ENCODE results near the gene RNFT2.

Gene RNFT2

DNA sequence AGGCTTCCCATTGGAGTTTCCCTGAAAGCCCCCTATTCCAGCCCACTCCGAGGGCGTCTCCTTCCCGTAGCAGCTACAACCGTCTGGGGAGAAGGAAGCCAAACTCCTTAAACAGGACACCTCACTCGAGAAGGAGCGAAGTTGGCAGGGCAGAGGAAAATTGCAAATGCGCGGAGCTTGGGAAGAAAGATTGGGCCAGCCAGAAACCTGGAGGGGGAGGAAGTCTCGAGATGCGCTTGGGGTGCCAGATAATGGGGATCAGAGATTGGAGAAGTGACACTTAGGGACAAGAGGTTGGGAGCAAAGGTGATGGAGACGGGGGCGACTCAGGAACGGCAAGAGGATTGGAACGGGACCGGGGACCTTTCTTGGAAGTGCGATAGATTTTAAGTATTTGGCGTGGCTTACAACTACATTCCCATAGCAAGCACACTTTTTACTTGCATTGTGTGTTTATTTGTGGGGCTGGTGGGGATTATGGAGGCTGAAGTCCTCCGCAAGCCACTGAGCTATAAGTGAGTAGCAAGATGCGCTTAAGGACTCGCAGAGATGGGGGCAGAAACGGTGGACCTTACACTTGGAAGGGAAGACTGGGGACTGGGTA lies 142.2 kb downstream of the RNFT2 start:
- no peak for DNase-seq

DNA sequence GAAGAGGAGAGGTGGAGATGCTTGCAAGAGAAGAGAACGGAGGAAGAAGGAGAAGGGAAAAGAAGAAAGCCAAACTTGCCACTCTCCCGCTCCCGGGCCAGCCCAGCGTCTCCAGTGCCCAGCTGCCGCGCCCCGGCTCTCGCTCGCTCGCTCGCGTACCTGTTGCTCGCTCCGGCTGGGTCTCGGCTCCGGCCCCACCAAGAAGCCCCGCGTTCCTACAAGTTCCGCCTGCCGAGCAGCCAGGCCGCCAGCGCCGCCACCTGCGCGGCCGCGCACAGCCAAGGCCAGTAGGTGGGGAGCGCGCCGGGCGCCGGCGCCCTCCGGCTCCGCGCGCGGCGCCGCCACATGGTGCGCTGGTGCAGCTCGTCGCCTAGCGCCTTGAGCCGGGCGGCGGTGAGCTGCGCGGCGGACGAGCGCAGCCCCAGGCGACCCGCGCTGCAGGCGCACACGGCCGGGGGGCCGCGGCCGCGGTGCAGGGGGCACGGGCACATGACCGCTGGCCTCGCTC lies 142.8 kb downstream of the RNFT2 start:
- no peak for DNase-seq

DNA sequence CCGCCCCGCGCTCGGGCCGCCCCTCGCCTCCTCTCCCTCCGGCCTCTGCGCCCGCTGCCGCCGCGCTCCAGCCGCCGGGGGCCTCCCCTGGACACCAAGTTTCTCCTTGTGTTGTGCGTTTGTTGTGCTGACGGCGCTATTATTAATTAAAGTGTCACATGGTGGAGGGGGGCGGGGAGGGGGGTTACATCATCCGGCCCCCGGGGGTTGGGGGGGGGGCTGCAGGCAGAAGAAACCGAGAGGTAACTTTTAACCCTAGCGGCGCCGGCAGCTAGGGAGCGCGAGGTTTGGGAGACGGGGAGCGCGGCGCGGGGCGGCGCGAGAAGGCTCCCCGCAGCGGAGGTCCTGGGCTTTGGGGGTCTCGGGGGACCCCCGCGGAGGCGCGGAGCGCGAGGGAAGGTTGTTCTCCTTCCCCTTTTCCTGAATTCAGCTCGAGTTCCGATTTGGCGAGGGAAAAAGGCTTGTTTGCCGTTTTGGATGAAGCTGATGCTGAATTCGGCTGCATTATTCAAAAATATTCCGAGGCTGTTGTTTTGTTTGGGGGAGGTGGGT lies 143.3 kb downstream of the RNFT2 start, which contains the start of gene HRK:
HRK (minus strand) TSS at position 117 of the 552 bp plus-strand sequence. CDS start 134 bp downstream, outside the sequence.
- no peak for DNase-seq

DNA sequence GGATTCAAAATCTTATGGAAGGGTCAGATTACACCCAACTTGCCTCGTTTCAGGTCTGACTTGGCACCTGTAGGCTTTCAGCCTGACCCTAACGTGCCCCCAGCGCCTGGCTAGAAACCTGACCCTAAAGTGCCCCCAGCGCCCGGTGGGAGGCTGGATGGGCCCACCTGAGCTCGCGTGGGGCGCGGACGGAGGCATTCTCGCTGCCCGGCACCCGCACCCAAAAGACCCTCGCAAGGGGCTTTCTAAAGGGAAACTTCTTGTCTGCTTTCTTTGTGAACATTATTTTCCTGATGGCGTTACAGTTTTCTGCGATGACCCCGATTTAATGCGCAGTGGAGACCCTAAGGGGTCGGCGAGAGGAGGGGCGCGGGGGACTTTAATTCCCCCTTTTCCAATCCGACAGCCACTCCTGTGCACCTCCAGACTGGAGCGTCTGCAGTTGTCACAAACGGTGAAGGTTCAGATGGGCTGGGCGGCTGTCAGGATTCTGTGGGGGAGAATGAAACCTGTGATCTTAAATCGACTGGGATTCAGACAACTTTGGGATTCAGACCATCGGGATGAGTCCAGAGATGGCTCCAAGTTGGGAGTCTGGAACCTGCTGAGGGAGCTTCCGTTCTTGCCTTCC lies 143.9 kb downstream of the RNFT2 start:
- no peak for DNase-seq

DNA sequence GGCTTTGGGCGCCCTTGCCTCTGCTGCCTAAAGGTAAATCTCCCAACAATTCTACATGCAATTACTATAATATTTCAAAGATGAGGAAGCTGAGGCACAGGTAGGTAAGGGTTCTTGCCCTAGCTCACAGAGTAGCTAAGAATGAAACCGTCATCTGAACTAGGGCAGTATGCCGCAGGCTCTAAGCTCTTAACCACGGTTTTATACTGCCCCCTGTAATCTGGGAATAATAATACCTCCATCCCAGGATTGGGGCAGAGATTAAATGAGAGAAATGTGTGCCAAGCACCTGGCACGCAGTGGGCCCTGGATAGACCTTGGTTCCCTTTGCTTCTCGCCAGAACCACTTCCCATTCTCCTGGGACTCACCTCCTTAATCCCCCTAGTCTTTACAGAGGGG lies 144.6 kb downstream of the RNFT2 start:
- DNase-seq, result no peak

DNA sequence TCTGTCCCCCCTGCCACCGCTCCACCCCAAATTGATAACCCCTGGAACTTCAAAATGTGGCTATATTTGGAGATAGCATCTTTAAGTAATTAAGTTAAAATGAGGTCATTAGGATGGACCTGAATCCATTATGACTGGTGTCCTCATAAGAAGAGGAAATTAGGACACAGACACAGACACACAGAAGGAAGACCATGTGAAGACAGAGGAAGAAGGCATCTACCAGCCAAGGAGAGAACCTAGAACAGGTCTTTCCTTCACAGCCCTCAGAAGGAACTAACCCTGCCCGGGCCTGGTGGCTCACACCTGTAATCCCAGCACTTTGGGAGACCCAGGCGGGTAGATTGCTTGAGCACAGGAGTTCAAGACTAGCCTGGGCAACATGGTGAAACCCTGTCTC lies 146.8 kb downstream of the RNFT2 start:
- peak; percentile 12 to 22 for DNase-seq

DNA sequence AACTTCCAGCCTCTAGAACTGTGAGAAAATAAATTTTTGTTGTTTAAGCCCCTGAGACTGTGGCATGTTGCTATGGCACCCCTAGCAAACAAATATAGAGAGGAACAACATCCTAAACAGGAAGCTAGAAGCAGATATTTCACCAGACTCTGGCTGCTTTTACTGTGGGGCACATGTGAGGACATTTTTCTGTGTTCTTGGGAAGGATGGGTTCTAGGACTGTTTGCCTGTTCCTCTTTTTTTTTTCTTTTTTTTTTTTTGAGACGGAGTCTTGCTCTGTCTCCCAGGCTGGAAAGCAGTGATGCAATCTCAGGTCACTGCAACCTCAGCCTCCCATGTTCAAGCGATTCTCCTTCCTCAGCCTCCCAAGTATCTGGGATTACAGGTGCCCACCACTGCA lies 147.4 kb downstream of the RNFT2 start:
- peak; percentile 43 to 52 for DNase-seq

DNA sequence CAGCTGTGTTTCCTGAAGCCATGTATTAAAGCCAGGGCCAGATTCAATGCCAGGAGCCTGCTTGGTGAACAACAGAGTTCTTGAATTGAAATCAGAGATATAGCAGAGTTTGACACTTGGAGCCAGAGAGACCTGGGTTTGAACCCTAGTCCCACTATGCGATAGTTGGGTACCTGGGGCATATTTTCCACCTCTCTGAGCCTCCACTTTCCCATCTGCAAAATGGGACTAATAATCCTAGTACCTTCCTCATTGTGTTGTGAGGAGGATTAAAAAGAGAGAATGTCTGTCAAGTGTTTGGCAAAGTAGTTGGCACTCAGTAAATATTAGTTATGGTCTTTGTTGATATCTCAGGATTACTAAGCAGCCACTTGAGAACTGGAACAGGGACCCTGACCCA lies 149.1 kb downstream of the RNFT2 start:
- DNase-seq, result no peak

DNA sequence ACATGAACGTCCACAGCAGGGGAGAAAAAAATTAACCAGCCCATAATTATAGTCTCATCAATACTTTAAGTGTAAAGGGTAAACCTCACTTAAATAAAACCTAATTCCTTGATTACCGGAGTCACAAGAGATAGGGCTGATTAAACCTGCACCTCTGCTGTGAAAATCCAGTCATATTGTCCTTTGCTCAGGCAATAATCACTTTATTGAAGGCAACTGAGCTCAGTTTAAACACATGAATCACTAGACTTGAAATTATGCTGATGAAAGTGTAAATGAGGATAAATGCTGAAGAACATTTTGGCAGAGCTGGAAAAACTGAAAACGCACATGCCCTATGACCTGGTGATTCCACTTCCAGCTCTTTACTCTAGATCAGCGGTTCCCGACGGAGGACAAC lies 149.8 kb downstream of the RNFT2 start:
- DNase-seq, result no peak

DNA sequence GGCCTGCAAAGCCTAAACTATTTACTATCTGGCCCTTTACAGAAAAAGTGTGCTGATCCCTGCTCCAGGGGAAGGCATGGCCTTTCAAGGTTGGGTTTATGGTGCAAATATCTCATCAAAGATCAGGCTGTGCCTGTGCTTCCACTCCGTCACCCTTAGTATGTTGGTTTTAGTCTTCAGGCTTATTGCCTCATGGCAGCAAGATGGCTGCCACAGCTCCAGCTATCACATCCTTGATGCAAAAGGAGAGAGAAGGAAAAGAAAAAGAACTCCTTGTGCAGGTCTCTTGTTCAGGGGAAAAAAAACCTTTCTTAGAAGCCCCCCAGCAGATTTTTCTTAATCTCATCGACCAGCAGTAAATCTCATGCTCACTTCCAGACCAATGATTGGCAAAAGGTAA lies 152.2 kb downstream of the RNFT2 start:
- DNase-seq, result no peak

DNA sequence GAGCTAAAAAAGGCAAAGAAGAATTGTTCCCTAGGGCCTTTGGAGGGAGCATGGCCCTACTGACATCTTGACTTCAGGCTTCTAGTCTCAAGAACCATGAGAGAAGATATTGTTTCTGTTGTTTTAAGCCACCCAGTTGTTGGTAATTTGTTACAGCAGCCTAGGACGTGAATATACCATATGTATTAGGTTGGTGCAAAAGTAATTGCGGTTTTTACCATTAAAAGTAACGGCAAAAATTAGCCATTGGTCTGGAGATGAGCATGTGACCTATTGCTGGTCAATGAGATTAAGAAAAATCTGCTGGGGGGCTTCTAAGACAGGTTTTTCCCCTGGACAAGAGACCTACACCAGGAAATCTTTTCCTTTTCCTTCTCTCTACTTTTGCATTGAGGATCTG lies 152.9 kb downstream of the RNFT2 start:
- DNase-seq, result no peak

DNA sequence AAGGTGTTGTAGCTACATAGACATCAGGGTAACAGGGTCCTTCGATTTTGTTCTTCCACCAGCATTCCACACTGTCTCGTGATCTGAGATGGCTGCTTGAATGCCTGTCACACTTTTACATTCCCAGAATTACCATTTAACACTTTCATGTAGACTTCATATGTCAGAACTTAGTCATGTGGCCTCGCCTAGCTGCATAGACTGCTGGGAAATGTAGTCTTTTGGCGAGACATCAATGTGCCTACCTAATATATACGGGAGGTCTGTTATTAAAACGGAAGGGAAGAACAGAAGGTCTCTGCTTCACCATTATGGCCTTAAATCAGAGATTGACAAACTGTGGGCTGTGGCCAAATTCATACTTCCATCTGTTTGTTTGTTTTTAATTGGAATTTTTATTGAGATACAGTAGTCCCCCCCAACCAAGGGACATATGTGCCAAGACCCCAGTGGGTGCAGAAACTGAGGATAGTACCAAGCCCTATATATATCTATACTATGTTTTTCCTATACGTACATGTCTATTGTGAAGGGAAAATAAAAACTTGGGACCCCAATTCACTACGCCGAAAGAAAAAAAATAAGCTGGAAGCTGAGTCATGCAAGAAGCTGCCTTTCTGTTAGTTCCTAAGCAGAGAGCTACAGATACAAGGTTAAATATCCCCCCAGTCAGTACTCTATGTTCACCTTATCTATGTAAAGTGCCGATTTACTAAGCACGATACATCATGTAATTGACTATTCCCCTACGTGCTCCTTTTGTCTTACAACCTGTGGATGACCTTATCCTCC lies 154.4 kb downstream of the RNFT2 start:
- DNase-seq, result no peak

DNA sequence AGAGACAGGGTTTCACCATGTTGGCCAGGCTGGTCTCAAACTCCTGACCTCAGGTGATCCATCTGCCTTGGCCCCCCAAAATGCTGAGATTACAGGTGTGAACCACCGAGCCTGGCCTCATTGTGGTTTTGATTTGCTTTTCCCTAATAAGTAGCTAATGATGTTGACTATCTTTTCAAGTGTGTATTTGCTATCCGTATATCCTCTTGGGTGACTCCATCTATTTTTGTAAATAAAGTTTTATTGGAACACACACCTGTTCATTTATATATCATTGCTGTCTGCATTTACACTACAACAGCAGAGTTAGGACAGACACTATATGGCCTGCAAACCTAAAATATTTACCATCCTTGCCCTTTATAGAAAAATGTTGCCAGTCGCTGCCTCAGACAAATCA lies 156.8 kb downstream of the RNFT2 start:
- no peak for DNase-seq

DNA sequence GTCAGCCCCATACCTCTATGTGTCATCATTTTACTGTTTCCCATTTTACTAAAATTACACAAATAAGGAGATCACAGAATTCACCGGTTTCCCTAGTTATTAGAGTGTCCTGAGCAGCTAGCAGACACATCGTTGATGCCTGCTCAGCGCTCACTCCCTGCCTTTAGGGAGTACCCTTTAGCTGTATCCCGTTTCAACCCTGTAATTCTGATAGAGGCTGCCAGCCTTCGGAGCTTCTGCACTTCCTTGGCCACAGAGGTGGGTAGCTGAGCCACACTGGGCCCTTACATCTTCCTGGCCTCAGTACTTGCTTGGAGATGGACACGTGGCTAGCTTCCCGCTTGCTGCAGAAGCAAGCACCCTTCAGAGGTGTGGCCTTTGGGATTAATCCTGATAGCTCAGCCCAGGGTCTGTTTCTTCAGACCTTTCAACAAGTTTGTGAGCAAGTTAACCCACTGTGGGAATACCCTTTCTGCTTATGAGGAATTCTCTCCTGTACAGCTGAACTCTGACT lies 158.4 kb downstream of the RNFT2 start:
- no peak for DNase-seq

DNA sequence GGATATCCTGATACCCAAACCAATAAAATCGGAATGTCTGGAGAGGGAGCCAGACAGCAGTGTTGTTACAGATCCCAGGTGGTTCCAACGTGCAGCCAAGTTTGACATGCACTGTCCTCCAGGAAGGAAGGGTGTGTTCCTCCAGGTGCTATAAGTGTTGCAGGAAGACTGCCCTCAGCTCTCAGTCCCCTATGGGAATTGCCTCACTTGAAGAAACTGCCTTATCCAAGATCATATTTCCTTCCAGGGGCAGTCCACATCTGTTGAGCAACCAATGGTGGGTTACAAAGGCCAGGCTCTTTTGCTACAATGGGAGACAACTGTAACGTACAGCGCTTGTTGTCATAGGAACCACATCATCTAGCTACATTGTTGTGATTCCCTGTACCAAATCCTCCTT lies 159.4 kb downstream of the RNFT2 start:
- DNase-seq, result no peak

DNA sequence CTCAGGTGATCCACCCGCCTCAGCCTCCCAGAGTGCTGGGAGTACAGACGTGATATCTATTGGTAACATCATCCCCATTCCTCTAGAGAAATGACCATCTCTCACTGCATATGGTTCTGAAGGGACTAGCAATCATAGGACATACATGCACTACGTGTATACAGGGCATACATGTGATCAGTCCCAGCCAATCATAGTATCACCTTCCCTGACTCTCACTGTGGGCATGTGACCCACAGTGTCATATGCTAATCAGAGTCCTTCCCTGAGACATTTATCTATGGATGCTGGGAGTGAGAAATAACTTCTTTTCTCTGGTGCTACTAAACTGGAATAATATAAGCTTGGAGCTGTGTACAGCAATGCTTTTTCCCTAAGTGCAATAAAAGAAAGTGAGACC lies 160.6 kb downstream of the RNFT2 start:
- DNase-seq, result no peak

DNA sequence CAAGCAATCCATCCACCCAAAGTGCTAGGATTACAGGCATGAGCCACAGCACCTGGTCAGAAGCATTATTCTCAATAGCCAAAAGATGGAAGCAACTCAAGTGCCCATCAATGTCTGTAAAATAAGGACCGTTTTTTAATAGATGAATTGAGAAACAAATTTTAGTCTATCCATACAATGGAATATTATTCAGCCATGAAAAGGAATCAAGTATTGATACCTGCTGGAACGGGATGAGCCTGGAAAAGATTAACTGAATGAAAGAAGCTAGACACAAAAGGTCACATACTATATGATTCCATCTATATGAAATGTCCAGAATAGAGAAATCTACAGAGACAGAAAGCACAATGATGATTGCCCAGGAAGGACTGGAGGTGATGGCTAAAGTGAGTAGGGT lies 163.5 kb downstream of the RNFT2 start:
- no peak for DNase-seq

All from AML-193 (cell line).